GM19455 (cell line): ENCODE results near the gene PTPRG.

Experiments
- ATAC-seq: cut with Tn5 transposase; IDR thresholded peaks from one replicate; pipeline ENCODE4 v1.9.1; 2021; ENCODE audit not compliant: unreplicated experiment

The PTPRG gene

GRCh38 chr3:62131620-62132019, 570.2 kb downstream of the PTPRG start:
- ATAC-seq, result no peak

DNA sequence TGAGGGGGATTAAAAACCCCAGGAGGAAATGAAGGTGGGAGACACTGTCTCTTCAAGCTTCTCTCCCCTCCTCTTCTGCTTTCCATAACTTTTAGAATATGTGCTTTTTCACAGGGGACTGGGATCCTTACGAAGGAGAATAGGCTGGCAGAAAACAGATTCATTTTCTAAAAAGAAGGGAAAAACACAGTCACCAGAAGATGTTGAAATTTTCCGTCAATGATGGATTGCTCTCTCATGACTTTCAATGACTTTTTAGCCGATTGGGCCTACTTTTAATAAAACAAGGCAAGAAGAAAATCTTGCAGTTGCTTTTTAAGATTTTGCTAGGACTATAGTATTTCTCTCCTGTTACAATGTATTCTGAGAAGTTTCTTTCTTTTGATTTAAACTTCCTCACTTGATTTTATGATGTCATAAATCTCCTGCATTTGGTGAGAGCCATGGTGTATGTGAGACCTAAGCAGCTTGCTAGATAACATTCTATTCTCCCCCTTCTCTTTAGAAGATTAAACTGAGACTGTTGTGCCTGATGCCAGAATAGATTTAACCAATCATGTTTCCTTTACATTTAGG, 570.7 kb downstream of the PTPRG start:
- ATAC-seq, result no peak

DNA sequence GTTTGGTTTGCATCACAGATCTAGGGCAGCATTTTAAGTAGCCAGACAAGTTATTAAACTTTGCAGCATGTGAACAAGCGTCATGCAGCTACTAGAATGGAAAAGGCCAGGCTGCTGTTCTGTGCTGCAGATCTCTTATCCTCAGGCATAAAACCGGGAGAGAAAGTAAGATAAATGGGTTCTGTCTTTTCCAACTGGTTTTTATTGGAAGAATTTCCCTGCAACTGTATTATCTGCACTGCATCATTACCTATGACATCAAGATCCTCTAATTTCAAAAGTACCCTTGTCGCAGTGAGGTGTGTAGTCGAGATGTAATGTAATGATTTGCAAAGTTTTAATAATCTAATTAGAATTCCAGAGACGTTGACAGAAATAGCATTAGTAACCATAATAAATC, 571.6 kb downstream of the PTPRG start:
- no peak for ATAC-seq

- ATAC-seq, result no peak
These were observed 572.7 kb downstream of the PTPRG start for GRCh38 chr3:62134061-62134496.

DNA sequence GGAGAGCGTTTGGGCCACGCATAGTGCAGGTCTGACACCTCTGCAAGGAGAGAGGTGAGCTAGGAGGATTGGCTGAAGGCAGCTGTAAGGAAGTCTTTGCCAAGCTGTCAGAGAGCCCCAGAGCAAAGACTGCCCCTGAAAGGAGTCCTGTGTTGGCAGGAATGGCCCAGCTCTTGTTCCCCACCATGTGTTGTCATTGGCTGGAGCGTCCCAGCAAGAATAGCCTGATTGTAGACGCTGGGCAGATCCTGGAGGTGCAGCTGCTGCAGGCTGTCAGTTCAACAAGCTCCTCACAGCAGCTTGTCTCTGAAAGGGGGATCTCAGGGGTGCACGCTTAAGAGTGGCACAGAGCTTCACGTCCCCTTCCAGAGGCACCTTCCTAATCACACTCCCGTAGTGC, 574.4 kb downstream of the PTPRG start:
- ATAC-seq, result no peak

GRCh38 chr3:62139957-62140356, 578.6 kb downstream of the PTPRG start:
- no peak for ATAC-seq

GRCh38 chr3:62142331-62143085, 581.1 kb downstream of the PTPRG start:
- no peak for ATAC-seq

- ATAC-seq, result no peak
These were observed 582.6 kb downstream of the PTPRG start for GRCh38 chr3:62143843-62144450.

DNA sequence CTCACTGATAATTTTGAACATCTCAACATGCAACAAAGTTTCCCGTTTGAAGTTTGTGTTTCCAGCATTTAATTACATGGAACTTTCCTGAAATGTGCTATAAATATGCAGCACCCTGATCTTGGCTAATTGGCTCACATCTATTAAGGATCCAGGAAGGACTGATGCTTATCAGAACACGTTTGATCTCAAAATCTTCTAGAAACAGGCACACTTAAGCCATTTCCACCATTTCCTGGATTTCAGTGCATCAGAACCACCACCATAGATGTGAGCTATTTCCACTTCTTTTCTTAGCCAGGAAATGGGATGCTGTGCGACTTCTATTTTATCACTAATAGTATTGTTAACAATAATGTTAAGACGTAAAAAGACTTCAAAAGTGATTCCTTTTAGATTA, 583.1 kb downstream of the PTPRG start:
- ATAC-seq, result no peak

- no peak for ATAC-seq
These were observed 583.9 kb downstream of the PTPRG start for GRCh38 chr3:62145086-62145757.

GRCh38 chr3:62149539-62149938, 588.2 kb downstream of the PTPRG start:
- no peak for ATAC-seq

GRCh38 chr3:62149962-62150361, 588.6 kb downstream of the PTPRG start:
- no peak for ATAC-seq

GRCh38 chr3:62151591-62151990, 590.2 kb downstream of the PTPRG start:
- ATAC-seq, result no peak

- ATAC-seq, result no peak
These were observed 591.9 kb downstream of the PTPRG start for GRCh38 chr3:62153231-62153630.

GRCh38 chr3:62154457-62155148, 593.2 kb downstream of the PTPRG start:
- no peak for ATAC-seq

- ATAC-seq, result no peak
These were observed 597.8 kb downstream of the PTPRG start for GRCh38 chr3:62159056-62159708.

DNA sequence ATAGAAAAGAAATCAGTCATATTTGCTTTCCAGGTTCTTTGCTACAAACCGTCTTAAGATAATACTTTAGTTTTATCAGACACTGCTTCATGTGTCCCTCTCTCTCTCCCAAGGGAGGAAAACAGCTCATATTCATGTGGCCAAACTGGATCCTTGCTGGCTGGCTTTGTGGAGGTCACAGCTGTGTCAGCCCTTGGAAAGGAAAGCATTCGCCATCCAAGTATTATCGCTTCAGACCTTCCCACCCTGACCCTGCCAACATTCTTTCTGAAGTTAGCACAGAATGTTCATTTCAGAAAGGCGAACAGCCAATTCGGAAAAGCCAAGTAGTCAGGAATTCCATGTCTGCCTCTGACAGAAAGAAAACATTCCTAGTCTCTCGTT, 598.3 kb downstream of the PTPRG start:
- ATAC-seq, result no peak

DNA sequence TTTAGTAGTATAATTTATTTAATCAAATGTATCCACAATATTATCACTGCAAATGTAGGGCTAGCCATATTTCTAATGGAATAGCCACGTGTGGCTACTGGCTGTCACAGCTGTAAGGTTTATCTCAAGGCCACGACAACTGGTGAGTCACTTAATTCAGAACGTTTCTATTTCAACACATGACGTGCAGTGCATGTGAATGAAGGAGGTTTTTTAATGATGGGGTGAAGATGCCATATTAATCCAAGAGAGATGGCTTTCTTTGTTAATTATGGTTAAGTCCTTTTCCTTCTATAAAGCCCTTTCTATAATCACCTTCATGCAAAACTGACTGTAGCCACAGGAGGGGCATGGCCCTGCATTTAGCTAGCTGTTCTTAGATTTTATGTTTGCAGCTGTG, 600.0 kb downstream of the PTPRG start:
- ATAC-seq, result no peak

GRCh38 chr3:62164196-62164595, 602.8 kb downstream of the PTPRG start:
- ATAC-seq, result no peak

GRCh38 chr3:62164746-62165145, 603.4 kb downstream of the PTPRG start:
- ATAC-seq, result no peak
